Mesenteric fat pad (tissue), 1 donor: ENCODE data around the gene TSPAN12. TPM values are rescaled to one million over a fixed set of nuclear protein-coding genes. Genes with fewer than 3 reads are reported as not detected.

Source experiments
- DNase-seq: peaks from one replicate; pipeline ENCODE4 v3.0.0-alpha.2; 2020; ENCODE audit warnings: low spot score
- total RNA-seq: library from RNA; stranded (reverse); fragmentation: NEBNext Ultra II Directional; extraction: Animal tissue kit (Norgen Biotek cat#: 25700); gene quantifications from one replicate; pipeline ENCODE4 v1.2.1, GENCODE V29; 2021
- donor health status: DM: yes; HTN: yes; CAD: no.

The TSPAN12 gene
- total RNA-seq, 1 donor from 2014 or later, result 7.2 TPM

DNA sequence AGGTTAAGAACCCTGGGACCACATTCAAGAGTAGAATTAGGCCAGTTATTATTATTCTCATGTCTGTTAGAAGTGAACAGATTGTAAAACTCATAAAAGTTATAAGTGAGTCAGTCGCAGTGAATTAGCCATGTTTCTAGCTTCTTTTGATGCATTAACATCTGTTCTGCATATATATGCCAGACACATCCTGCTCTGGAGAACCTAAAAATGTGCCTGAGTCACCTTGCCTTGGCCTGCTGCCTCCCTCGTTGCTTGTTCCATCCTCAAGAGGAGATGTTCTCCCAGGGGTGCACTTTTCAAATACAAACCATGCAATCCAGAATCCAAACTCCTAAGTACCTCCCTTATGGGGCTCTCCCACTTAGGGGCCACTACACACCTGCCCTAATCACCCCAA, 14.8 kb downstream of the TSPAN12 start:
- DNase-seq, result no peak

DNA sequence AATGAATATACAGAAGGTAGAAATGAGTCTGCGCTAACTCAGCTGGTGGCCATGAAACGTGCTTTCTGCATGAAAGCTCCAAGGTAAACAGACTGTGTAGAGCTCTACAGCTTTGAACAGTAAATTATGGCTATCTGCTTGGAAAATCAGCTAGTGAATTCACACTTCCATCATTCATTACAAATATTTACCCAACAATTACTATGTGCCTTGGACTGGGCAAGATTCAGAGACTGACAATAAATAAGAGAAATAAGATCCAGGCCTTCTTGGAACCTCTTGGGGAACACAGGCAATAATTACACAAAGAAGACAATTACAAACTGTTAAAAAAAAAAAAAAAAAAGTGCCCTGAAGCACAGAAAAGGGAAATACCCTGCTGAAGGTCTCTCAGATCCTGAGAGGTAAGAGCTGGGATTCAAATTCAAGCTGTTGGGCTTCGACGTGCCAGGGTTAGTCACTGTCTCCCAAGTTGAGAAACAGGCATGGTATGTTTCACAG, 15.8 kb downstream of the TSPAN12 start:
- no peak for DNase-seq

- no peak for DNase-seq
These were observed 16.3 kb downstream of the TSPAN12 start for GRCh38 chr7:120841608-120842007.

- no peak for DNase-seq
These were observed 19.7 kb downstream of the TSPAN12 start for GRCh38 chr7:120838281-120838682.

- DNase-seq, result no peak
These were observed 20.3 kb downstream of the TSPAN12 start for GRCh38 chr7:120837599-120837998.

DNA sequence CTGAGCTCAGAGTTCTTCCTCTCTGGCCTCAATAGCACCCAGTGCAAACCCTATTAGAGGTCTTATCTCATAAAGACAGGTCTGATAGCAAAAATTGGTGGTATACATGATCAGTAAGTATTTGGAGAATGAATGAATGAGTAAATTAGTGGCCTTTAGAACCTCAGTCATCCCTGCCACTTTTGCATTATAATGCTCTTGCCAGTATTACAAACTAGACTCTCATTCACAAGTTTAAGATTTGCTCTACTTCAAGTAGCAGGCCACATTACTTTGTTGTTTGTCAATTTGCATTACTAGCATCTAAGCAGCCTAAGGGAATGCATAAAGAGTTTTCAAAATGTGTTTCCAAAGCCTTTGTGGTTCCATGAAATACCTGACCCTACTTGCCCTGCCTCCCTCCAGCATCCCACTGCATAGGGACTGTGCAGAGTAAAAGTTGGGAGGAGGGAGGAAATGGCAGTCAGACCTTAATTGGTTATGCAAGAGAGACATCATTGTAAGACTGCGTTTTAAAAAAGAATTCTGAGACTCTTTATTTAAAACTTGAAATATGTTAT, 21.3 kb downstream of the TSPAN12 start:
- no peak for DNase-seq

- DNase-seq, result no peak
These were observed 23.2 kb downstream of the TSPAN12 start for GRCh38 chr7:120834726-120835125.

DNA sequence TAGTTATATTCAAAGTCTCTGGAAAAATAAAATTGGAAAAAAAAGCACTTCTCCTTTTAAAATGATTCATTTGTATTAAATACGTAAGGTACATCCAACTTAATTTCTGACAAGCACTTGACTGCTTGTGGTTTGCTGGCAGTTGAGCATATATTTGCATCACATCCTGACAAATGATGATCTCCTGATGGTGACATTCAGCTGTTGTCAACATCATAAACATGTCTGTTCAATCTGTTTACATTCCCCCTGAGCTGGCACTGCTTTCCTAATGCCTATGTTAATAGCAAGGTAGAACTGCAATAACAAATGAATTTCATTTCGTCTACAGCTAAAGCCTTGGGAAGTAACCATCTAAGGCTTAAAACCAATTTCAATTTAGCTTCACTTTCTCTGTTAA, 24.4 kb downstream of the TSPAN12 start:
- DNase-seq, result no peak

DNA sequence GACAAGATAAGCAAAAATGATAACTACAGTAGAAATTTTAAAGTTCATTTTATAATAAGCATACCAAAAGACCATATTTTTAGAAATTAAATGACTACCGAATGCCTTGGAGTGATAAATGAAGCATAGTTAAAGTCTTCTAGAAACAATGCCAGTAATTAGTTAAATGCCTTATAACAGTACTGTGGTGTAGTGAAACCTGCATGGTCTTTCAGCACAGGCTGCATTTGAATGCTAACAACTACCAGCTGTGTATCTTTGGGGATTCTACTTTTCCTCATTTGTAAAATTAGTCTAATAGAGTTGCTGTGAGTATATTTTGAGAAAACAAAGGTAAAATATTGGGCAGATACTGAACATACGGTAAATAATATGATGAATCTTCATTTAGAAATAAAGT, 25.1 kb downstream of the TSPAN12 start:
- DNase-seq, result no peak

- DNase-seq, result no peak
These were observed 26.7 kb downstream of the TSPAN12 start for GRCh38 chr7:120831260-120831659.

- DNase-seq, result no peak
These were observed 28.5 kb downstream of the TSPAN12 start for GRCh38 chr7:120829487-120829886.

- no peak for DNase-seq
These were observed 29.4 kb downstream of the TSPAN12 start for GRCh38 chr7:120828528-120828927.

DNA sequence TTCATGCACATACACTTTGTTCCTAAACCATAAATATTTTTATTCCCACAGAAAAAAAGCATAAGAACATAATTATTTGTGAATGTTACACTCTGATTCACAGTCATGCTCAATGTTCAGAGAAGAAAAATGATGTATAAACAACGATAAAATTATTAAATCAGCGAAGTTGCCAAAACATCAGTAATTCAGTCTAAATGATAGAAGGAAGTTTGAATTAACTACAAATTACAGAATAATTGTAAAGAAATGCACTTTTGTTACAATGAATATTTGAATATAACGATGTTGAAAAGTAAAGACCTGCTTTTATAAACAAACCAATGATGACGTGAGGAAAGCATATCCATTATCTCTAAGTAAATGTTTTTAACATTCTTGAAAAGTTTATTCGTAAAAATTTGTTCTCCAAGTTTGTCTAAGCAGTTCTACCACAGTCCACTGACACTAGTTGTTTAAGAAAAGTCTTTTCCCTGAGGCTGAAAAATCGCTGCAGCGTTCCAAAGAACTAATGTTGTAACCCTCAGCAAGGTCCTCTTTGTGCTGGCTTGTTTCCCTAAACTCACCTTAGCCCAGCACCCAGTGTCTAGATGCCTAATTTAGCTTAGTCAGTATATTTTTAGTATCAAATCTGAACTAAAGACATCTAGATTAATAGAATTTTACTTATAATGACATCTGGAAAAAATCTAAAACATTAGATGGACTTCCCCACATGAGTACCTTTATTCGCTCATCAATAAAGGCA, 30.4 kb downstream of the TSPAN12 start:
- DNase-seq, result no peak

- DNase-seq, result no peak
These were observed 32.4 kb downstream of the TSPAN12 start for GRCh38 chr7:120825576-120825975.

DNA sequence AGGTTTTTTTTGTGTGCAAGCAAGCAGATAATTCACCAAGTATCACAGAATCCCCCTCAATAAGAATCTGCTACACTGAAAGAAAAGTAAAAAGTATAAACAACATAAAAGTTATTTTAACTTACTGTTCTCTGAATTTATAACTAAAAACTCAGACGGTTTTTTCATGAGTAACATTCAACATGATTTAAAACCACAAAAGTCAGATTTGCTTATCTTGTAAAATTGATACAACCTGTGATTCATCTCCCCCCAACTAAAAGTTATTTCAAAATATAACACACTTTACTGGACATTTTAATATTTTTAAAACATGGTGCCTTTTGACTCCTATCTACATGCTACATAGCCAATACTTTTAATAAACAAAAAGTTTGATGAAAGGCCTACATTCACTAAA, 32.8 kb downstream of the TSPAN12 start:
- no peak for DNase-seq

GRCh38 chr7:120819861-120820260, 38.1 kb downstream of the TSPAN12 start:
- DNase-seq, result no peak

- DNase-seq, result no peak
These were observed 40.1 kb downstream of the TSPAN12 start for GRCh38 chr7:120817851-120818250.

DNA sequence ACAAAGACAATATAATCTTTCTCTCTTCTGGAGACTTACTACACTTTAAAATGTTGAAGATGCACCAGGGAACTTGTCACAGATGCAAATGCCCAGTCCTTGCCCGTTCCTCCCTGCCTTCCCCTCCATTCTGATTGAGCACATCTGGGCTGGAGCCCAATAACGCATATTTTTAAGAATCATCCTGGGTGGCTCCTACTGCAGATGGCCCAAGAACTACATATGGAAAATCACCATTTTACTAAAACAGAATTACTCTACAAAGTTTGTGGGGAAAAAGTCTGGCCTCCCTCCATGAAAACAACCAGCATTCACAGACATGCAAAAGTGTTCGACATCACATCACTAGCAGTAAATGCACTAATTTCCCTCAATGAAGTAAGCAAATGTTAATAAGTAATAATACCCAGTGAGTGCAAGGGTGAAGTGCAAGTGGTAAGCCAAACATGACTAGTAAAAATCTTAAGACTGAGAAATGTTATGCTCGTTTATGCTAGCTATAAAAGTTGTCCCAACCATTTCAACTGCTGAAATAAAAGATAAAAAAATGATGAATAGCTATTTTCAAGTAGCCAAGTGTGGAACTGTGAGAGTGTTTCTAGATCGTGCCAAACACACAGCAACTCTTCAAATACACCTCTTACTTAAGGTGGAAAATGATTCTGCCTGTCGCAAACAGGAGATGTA, 43.5 kb downstream of the TSPAN12 start:
- no peak for DNase-seq

- DNase-seq, result no peak
These were observed 44.2 kb downstream of the TSPAN12 start for GRCh38 chr7:120813546-120814252.

- DNase-seq, result no peak
These were observed 44.9 kb downstream of the TSPAN12 start for GRCh38 chr7:120813089-120813488.

DNA sequence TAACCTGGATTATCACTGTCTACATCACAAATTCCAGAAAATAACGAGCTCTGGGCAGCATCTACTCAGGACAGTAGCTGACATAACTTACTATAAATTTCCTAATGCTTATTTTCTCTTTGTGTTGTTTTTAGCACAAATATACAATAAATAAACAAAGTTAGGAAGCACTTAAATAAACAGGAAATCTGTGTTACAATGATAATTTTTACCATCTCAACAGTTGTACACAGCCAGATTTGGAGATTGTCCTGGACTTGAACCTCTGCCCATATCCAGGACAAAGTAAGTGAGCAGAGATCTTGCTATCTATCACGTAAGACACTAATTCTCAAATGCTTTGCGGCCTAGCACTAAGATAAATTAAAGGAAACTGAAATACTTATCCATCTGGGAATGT, 48.7 kb downstream of the TSPAN12 start:
- no peak for DNase-seq

DNA sequence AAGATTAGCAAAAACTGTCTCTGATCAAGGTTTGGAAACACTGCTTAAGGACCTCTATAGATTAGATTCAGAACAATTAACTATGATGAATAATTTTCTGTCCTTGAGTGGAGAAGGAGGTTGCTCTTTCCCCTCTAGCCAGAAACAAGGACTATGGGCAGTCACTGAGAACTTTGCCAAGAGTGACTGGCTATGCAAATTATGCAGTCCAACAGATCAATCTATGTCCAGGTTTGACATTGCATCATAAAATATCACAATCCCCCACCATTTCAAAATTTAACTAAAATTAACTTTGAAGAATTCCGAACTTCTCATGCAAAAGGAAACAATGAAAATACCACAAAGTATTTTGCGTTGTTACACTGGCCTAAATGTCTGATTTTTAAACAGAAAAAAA, 50.6 kb downstream of the TSPAN12 start:
- no peak for DNase-seq
